Epithelial cell of esophagus (primary cell): ENCODE data around the gene FAF1.

ENCODE experiments used
- DNase-seq: peaks from one replicate; pipeline ENCODE4 v3.0.0; 2010; ENCODE audit warnings: low read depth
- H3K4me3 ChIP-seq: 2 replicates; pipeline ENCODE4 v1.5.1; 2011; ENCODE audit warnings: mild to moderate bottlenecking, low read length, control low read depth
- TF ChIP-seq, protein P1 (sequence below): IDR thresholded peaks from 2 replicates; pipeline ENCODE4 v1.5.1; 2011; ENCODE audit warnings: low read depth, mild to moderate bottlenecking, low read length, control low read depth, inconsistent platforms; ENCODE audit not compliant: insufficient read depth; ENCODE audit errors: missing control alignments

Gene FAF1

DNA sequence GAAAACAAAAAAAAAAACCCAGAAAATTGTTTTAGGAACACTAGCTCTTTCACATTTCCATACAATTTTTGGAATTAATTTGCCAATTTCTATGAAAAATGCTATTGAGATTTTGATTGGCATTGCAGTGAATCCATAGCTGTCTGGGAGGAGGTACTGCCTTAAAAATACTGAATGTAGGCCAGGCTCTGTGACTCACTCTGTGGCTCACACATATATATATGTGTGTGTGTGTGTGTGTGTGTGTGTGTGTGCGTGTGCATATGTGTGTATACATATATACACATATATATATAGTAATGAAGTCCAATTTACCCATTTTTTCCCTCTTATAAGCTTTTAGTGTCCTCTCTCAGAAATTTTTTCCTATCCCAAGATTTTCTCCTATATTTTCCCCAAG is 322.6 kb downstream of the FAF1 start:
- TF ChIP-seq, protein P1, sequence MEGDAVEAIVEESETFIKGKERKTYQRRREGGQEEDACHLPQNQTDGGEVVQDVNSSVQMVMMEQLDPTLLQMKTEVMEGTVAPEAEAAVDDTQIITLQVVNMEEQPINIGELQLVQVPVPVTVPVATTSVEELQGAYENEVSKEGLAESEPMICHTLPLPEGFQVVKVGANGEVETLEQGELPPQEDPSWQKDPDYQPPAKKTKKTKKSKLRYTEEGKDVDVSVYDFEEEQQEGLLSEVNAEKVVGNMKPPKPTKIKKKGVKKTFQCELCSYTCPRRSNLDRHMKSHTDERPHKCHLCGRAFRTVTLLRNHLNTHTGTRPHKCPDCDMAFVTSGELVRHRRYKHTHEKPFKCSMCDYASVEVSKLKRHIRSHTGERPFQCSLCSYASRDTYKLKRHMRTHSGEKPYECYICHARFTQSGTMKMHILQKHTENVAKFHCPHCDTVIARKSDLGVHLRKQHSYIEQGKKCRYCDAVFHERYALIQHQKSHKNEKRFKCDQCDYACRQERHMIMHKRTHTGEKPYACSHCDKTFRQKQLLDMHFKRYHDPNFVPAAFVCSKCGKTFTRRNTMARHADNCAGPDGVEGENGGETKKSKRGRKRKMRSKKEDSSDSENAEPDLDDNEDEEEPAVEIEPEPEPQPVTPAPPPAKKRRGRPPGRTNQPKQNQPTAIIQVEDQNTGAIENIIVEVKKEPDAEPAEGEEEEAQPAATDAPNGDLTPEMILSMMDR = no peak
- DNase-seq = peak; percentile 42
- no peak overlapping the region for H3K4me3 ChIP-seq

DNA sequence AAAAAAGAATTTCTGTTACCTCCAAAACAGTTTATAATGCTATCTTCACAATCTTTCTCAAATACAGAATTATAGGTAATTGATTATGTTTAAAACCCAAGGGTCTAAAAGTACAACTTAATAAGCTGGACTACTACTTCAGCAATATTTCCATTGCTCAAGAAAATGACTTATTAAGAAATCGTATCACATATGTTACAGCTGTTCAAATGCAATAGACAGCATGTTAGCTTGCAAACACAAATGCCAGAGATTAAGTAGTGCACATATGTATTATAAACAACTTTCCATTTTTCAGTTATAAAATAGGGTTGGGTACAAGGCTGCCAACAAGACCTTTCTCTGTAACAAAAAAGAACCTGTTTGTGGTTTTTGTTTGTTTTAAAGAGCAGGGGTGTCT is 325.8 kb downstream of the FAF1 start:
- TF ChIP-seq, protein P1 = no peak
- DNase-seq = no peak
- H3K4me3 ChIP-seq = no peak overlapping the region

DNA sequence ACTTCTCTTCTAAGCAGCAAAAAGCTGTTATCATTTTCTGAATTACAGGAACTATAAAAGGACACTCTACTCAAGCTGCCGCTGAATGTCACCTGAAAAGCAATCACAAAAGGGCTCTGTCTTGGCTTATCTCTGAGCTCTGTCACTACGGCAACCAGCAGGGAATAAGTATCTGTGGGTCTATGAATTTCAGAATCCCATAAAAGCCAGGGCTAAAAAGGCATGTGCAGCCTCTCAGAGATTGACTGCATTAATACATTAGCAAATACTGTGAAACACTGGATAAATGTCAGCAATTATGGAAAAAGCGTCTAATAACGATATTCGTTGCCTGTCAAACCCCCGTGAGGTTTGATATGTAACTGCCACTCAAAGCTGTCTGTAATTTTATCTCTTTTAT is 326.6 kb downstream of the FAF1 start:
- TF ChIP-seq, protein P1 = no peak
- H3K4me3 ChIP-seq = no peak overlapping the region

DNA sequence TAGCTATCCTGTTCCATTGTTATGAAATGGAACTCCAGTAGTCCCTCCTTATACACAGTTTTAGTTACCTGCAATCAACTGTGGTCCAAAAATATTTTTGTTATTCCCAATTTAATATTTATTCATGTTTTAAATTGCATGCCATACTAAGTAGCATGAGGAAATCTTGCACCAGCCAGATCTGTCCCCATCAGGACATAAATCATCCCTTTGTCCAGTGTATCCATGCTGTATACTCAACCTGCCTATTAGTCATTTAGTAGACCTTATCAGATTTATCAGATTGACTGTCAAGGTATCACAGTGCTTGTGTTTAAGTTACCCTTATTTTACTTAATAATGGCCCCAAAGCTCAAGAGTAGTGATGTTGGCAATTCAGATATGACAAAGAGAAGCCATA is 328.9 kb downstream of the FAF1 start:
- H3K4me3 ChIP-seq = no peak overlapping the region
- DNase-seq = no peak
- TF ChIP-seq, protein P1 = no peak

More for the DNA sequence above, 326.6 kb downstream of the FAF1 start:
- DNase-seq = no peak

DNA sequence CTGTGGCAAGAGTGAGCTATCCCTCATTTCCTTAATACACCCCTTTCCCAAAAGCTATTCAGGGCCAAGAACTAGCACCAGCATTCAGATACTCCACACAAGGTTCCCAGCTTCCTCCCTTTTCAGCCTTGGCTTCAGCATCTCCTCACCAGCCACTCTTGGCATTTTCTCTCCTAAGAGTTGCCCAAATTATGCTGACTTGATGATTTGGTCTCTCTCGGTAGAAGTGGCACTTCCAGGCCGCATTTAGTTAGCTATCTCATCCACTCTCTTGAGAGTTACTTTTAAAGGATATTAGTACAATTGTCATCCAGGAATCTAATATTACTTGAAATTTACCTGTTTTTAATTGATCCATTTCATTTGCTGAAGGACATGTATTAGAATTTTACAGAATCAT is 337.8 kb downstream of the FAF1 start:
- H3K4me3 ChIP-seq = no peak overlapping the region
- TF ChIP-seq, protein P1 = no peak
- DNase-seq = no peak

DNA sequence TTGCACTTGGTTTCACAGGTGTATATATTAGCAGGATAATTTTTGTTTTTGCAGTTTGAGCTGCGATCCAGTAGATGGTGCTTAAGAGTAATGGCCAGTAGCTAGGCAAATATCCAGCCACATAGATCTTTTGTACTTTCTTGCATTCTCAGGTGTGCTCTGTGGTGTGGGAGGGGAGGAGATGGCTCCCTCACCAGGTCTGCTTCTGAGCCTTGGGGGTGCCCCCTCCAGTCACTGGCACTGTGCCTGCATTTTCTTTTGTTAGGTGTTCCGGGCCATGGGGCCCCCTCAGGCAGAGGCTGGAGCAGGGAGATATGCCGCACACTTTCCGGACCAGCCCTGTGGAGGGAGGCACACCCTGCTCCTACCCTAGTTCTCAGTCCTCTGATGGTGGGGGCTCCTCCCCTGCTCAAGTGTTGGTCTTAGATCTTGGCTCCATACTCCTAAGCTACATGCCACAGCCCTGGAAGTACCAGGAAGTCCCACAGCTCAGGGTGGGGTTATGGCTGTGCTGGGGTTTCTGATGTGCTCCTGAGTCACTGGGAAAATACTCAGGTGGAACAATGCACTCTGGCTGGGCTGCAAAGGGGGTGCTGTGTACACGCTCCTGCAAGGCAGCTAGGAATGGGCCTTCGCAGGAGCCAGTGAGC is 339.3 kb downstream of the FAF1 start:
- H3K4me3 ChIP-seq = peak overlapping the region; percentile 22
- TF ChIP-seq, protein P1 = peak; percentile 83
- DNase-seq = peak; percentile 96
